T-helper 17 cell (primary cell): Measurements from ENCODE around the gene LSP1. TPM values are rescaled to one million over a fixed set of nuclear protein-coding genes. Genes with fewer than 3 reads are reported as not detected.

Source experiments
- ATAC-seq: fragments of 150-1000 bp; cut with Tn5 transposase; 2 replicates; pipeline ENCODE4 v1.10.0; 2021; ENCODE audit warnings: mild to moderate bottlenecking, moderate library complexity
- DNase-seq, 3 donors: peaks; one replicate each; pipeline versions ENCODE4 v3.0.0 to v3.0.0-alpha.2; 2020 to 2021
- H3K9me3 ChIP-seq: one replicate; pipeline ENCODE4 v1.7.0; 2013; ENCODE audit warnings: low read length, mild to moderate bottlenecking; ENCODE audit not compliant: control insufficient read depth, poor library complexity, severe bottlenecking
- H3K27ac Mint-ChIP-seq: one replicate; pipeline ENCODE4 v1.8.0; 2022; ENCODE audit warnings: mild to moderate bottlenecking, moderate library complexity, mixed read lengths
- H3K27me3 Mint-ChIP-seq: one replicate; pipeline ENCODE4 v1.8.0; 2022; ENCODE audit warnings: mixed read lengths
- H3K36me3 Mint-ChIP-seq: one replicate; pipeline ENCODE4 v1.8.0; 2022; ENCODE audit warnings: low read depth, mixed read lengths
- H3K4me1 Mint-ChIP-seq: one replicate; pipeline ENCODE4 v1.8.0; 2022; ENCODE audit warnings: mild to moderate bottlenecking, mixed read lengths
- H3K4me3 Mint-ChIP-seq: one replicate; pipeline ENCODE4 v1.8.0; 2022; ENCODE audit warnings: mild to moderate bottlenecking, moderate library complexity, mixed read lengths
- total RNA-seq, 4 donors: library from RNA in 2 of 4; stranded (reverse) in 2 of 4; gene quantifications; one replicate each; pipeline ENCODE4 v1.2.3 and lab custom pipeline; 2022 to 2026

Gene LSP1
- total RNA-seq, 2 donors from 2014 or later = 297 to 299 TPM

DNA sequence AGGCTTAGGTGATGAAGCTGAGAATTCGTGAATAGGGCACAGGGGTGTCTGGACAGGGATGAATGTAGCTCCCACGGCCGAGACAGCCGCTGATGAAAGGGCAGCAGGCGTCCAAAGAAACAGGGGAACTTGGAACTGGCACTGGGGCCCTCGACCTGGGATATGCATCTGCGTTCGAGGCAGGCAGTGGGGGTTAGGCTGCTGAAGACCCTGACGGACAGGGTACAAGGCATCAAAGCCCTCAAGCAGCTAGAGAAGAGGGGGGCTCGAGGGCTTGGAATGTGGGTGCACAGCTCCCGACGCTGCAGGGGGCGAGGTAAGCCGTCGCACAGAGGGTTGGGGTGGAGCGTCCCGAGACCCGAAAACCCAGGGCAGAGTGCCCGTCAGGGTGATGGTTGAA is 25.0 kb upstream of the LSP1 start:
- H3K4me1 Mint-ChIP-seq = peaks cover 9% of the 10 kb centered on the region
- no peak overlapping the region for H3K27ac Mint-ChIP-seq
- ATAC-seq = no peak

DNA sequence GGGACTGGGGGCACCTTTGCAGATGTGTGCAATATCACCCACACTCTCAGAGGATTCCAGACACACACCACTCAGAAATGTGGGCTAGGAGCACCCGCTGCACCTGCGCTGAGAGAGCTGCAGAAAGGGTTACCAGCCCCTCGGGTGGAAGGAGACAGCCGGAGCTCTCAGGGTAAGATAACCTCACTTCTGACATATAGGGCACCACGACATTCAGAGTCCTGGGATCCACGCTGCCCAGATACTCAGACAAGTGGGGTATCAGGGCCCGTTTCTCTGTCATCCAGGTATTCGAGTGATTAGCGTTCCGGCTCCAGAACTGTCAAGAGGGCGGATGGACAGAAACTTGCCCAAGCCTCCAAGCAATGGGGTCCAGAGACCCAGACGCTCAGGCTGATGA is 24.3 kb upstream of the LSP1 start:
- no peak overlapping the region for H3K4me3 Mint-ChIP-seq
- peaks cover 9% of the 10 kb centered on the region for H3K4me1 Mint-ChIP-seq
- ATAC-seq (no peak), DNase-seq (no peak)
- H3K36me3 Mint-ChIP-seq = no peaks in the 10 kb centered on the region
- H3K27ac Mint-ChIP-seq = no peak overlapping the region
- H3K9me3 ChIP-seq = no peaks in the 10 kb centered on the region
- peaks cover 45% of the 10 kb centered on the region for H3K27me3 Mint-ChIP-seq

More for the DNA sequence above, 25.0 kb upstream of the LSP1 start:
- DNase-seq = no peak
- H3K9me3 ChIP-seq = no peaks in the 10 kb centered on the region
- Mint-ChIP-seq H3K4me3 (no peak overlapping the region), H3K27me3 (peaks cover 40% of the 10 kb centered on the region), H3K36me3 (no peaks in the 10 kb centered on the region)

DNA sequence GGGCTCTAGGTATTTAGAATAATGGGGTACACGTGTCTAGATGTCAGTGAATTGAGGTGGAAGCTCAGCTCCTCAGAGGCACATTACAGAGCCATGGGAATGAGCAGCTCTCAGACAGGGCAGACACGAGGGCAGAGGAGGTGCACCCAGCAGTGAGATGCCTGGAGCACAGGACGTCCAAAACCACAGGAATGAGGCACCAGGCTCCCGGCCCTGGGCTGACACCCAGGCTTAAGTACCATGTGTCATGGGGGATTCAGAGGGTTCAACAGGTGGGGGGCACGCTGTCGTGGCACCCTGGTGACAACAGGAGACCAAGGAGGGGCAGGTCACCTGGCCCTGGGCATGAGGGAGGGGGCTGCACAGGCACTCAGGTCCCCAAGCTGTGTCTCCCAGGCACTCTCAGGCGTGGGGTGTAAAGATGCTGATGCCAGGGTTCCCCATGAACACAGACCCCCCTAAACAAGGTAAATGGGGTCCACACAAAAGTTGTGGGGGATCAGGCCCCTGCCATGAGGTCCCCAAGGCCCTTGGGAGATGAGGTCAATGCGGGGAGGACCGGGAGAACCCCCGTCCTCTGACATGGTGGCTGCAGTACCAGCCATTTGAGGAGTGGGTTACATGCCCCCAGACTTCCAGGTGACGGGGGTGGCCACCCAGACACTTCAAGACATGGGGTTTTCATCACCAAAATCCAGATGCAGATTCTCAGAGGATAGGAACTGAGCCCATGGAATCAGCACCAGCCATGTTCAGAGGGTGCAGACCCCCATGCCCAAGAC is 23.7 kb upstream of the LSP1 start:
- DNase-seq (no peak), ATAC-seq (no peak)
- Mint-ChIP-seq H3K27ac (no peak overlapping the region), H3K36me3 (no peaks in the 10 kb centered on the region), H3K4me1 (peaks cover 6% of the 10 kb centered on the region), H3K27me3 (peaks cover 43% of the 10 kb centered on the region), H3K4me3 (no peak overlapping the region)
- no peaks in the 10 kb centered on the region for H3K9me3 ChIP-seq

DNA sequence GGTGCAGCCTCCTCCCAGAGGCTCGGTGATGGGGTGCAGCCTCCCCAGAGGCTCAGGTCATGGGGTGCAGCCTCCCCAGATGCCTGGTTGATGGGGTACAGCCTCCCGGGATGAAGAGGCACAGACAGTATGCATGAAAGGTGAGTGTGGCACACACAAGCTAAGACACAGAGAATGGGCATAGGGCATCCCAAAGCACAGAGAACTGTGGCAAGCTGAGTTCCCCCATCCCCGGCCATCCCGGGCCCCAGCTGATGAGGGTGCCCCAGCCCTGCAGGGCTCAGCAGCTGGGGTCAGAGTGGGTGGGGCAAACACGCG is 22.9 kb upstream of the LSP1 start:
- DNase-seq = no peak
- Mint-ChIP-seq H3K27me3 (peaks cover 43% of the 10 kb centered on the region), H3K27ac (no peak overlapping the region), H3K36me3 (no peaks in the 10 kb centered on the region), H3K4me3 (no peak overlapping the region), H3K4me1 (peaks cover 6% of the 10 kb centered on the region)
- no peaks in the 10 kb centered on the region for H3K9me3 ChIP-seq
- ATAC-seq = no peak

DNA sequence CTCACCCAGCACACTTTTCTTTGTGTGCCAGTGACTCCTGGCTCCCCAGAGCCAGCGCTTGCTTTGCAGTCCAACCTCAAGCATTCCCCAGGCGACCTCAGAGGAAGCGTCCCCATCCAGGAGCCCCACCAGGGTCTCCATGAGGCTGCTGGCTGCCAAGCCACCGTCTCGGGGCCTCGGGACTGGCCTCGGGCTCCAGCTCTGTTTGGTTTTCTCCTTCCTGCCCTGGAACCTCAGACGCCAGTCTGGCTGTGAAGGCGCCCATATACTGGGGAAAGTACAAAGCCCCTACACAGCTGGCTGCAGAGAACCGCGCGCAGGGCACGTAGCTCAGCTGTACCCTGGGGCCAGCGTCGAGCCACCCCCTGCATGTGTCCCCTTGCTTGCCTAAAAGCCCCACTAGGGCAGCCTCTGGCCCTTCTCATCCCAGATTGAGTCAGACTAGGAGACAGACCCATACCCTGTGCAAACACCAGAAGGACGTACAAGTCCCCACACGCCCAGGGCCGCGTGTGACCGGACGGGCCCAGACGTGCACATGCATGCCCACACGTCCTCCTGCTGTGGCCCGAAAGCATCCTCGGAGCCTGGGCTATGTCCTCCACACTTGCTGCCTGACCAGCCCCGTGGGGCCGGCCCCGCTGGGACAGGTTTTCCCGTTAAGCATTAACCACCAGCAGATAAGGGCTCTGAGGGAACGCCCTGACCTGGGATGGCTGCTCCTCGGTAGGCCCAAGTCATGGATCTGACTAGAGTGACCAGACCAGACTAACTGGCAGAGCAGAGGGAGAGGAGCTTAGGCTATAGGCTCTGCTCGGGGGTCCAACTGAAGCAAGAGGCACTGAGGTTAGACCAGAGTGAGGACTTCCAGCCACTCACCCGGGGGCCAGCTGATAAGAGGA is 22.3 kb upstream of the LSP1 start:
- no peak overlapping the region for H3K4me3 Mint-ChIP-seq

DNA sequence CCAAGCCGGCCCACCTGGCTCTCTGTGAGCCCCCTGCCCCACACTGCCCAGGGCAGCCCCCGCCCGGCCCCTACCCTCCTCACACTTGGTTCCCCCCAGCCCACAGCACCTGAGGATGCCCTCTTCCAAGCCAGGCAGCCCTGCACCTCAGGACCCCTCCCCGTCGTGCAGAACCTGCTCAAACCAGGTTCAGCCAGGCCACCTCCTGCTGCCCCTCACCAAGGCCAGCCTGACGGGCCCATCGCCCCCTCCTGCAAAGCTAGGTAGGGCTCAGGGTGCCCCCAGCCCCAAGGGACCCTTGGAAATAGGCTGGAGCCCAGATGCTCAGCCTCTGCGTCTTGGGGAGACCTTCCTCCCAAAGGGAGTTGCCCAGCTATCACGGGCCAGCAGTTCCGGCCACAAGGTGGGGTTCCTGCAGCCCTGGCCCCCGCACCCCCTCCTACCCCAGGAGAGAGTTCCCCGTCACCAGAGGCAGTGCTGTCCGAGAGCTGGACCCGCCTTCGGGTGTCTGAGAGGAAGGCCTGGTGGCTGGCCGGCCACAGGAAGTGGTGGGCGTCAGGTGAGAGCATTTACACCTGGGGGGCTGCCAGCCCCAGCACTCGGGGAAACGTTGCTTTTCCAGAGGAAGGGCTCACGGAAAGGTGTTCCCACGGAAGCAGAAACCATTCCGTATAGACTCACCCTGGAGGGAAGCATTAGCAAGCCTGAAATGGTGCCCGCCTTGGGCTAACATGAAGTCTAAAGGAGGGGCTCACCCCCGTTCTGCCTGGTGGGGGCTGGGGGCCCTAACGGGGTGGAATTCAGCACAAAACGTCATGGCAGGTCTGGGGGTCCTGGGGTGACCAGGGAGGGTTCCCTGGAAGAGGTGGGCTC is 21.3 kb upstream of the LSP1 start:
- H3K27ac Mint-ChIP-seq = no peak overlapping the region
- peaks cover 41% of the 10 kb centered on the region for H3K27me3 Mint-ChIP-seq
- DNase-seq = no peak

More for the DNA sequence above, 22.3 kb upstream of the LSP1 start:
- DNase-seq (no peak), ATAC-seq (no peak)
- H3K4me1 Mint-ChIP-seq = peaks cover 6% of the 10 kb centered on the region
- peaks cover 43% of the 10 kb centered on the region for H3K27me3 Mint-ChIP-seq
- no peaks in the 10 kb centered on the region for H3K36me3 Mint-ChIP-seq
- no peak overlapping the region for H3K27ac Mint-ChIP-seq
- no peaks in the 10 kb centered on the region for H3K9me3 ChIP-seq

DNA sequence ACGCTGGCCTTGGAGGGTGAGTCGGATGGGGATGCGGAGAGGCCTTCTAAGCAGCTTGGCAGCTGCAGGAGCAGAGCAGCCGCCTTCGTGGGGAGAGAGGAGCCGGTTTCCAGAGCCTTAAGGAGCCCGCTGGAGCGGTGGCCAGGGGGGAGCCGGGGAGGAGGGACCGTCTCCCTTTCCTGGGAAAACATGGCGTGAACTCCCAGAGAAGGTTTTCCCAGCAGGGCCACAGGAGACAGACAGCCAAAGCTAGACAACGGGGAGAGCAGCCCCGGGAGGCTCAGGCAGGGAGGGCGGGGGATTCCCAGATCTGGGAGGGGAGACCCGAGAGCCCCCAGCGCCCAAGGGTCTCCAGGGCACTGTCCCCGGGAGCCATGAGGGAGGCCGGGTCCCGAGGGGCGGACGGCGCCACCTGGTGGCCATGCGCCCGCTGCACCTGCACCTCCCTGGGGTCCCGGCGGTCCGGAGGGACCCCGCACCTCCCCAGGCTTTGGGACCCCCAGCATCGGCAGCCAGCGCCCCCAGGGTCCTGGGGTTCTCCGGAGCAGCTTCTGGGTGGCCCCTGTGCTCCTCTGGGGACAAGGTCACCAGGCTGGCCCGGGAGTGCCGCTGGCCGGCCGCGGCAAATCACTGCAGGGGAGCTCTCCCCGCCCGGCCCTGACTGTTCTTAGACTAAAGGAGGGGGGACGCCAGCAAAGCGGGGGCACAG is 20.5 kb upstream of the LSP1 start:
- peak overlapping the region; percentile 52 for H3K4me3 Mint-ChIP-seq
- peaks cover 6% of the 10 kb centered on the region for H3K4me1 Mint-ChIP-seq
- no peak overlapping the region for H3K27ac Mint-ChIP-seq

More for the DNA sequence above, 21.3 kb upstream of the LSP1 start:
- H3K9me3 ChIP-seq = no peaks in the 10 kb centered on the region
- Mint-ChIP-seq H3K4me3 (peak overlapping the region; percentile 52), H3K36me3 (no peaks in the 10 kb centered on the region), H3K4me1 (peaks cover 6% of the 10 kb centered on the region)
- ATAC-seq = no peak

DNA sequence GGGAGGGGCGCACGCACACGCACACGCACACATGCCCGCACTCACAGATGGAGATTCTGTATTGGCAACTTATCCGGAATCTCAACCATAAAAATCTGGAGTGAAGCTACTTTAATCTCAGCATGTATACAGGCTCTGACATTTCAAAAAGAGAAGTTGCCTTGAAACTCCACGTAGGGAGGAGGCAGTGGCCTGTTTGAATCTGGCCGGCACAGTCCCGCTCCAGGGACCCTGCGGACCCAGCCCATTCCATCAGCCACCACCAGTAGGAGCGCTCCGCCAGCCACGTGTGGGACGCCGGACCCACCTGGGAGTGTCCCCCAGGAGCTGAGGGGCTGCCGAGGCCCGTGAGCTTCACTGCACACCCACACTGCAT is 20.0 kb upstream of the LSP1 start:
- H3K27me3 Mint-ChIP-seq = peaks cover 27% of the 10 kb centered on the region
- DNase-seq (peak in 1 of 3 donors; percentile 9), ATAC-seq (no peak)
- H3K9me3 ChIP-seq = no peaks in the 10 kb centered on the region
- no peak overlapping the region for H3K27ac Mint-ChIP-seq
- H3K4me1 Mint-ChIP-seq = peaks cover 2% of the 10 kb centered on the region
- H3K4me3 Mint-ChIP-seq = no peak overlapping the region
- no peaks in the 10 kb centered on the region for H3K36me3 Mint-ChIP-seq

More for the DNA sequence above, 20.5 kb upstream of the LSP1 start:
- Mint-ChIP-seq H3K36me3 (no peaks in the 10 kb centered on the region), H3K27me3 (peaks cover 33% of the 10 kb centered on the region)
- H3K9me3 ChIP-seq = no peaks in the 10 kb centered on the region
- DNase-seq (peak; percentile 50 to 69 (median 68)), ATAC-seq (peak; percentile 77)

DNA sequence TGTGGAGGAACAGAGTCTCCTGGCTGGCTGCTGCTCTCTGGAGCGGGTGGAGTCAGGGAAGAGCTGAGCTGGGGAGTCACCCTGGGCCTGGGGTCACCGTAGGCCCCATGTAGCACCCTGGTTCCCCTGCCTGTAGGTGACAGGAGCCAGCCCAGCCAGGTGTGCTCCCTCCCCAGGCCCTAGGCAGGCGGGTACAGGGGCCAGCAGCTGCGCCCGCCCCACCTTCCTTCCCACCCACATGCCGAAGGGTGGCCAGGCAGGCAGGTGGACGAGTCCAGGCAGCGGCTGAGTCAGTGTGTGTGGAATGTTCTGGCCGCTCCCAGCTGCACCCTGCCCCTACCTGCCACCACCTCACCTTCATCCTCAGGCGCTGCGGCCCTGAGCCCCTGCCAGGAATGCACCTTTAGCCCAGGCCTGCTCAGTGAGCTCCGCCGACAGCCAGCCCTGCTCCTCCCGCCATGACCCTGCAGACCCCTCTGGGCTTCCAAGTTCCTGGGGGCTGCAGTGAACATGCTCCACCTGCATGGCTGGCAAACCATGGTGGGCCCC is 18.7 kb upstream of the LSP1 start:
- Mint-ChIP-seq H3K36me3 (no peaks in the 10 kb centered on the region), H3K4me1 (peaks cover 2% of the 10 kb centered on the region), H3K27me3 (peaks cover 20% of the 10 kb centered on the region), H3K4me3 (no peak overlapping the region), H3K27ac (no peak overlapping the region)
- H3K9me3 ChIP-seq = no peaks in the 10 kb centered on the region
- ATAC-seq (no peak), DNase-seq (peak in 1 of 3 donors; percentile 10)

DNA sequence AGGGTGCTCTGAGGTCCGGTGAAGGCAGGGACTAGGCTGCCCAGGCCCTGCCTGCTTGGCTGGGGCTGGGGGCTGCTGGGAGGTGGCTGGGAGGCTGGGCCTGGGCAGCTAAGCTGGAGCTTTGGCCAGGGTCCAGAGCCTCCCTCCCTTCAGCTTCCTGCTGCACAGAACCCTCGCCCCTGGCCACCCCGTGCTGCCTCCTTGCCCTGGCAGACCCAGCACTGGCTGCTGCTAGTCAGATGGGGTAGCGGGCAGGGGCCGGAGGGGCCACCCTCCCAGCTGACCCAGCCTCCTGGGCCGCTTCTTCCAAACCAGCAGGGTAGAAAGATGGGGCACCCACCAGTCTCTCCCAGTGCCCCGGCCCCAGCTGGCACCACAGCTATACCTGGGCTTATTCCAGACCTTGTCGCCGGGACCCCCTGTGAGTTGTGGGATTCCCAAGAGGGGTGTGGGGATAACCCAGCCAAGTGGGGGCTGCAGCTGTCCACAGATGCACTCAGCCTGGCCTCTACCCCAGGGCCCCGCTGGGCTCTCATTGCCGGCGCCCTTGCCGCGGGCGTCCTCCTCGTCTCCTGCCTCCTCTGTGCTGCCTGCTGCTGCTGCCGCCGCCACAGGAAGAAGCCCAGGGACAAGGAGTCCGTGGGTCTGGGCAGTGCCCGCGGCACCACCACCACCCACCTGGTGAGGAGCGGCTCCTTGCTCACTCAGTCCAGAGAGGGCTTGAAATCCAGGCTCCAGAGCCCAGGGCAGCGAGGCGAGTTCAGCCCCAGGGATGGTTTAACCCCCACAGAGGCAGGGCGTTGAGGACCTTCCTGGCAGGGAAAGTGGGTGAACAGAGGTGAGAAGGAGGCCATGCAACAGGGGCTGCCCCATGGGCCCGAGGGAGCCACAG is 17.9 kb upstream of the LSP1 start, which contains the start of gene SYT8:
Gene SYT8 (plus strand): TSS at position 212 of the 892 bp plus-strand sequence. CDS start 116 bp downstream, at position 328.
- peaks cover 2% of the 10 kb centered on the region for H3K4me1 Mint-ChIP-seq
- H3K36me3 Mint-ChIP-seq = no peaks in the 10 kb centered on the region
- H3K27me3 Mint-ChIP-seq = peaks cover 14% of the 10 kb centered on the region
- no peak within 1 kb of the TSS for H3K27ac Mint-ChIP-seq
- no peak within 1 kb of the TSS for H3K4me3 Mint-ChIP-seq
- ATAC-seq (no peak), DNase-seq (no peak)
- no peaks in the 10 kb centered on the region for H3K9me3 ChIP-seq

DNA sequence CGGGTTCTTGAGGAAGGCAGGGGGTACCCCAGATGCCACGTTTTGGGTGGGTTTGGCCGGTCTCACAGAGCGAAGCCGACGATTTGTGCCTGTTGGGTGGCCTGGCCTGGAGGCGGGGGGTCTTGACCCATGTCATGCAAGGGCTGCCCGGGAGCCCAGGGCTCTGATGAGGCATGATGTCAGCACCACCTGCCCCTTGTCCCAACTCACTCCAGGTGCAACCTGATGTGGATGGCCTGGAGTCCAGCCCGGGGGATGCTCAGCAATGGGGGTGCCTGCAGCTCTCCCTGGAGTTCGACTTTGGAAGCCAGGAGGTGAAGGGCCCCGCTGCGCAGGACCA is 17.2 kb upstream of the LSP1 start:
- Mint-ChIP-seq H3K27me3 (peaks cover 14% of the 10 kb centered on the region), H3K36me3 (no peaks in the 10 kb centered on the region), H3K4me1 (peaks cover 4% of the 10 kb centered on the region), H3K27ac (no peak overlapping the region), H3K4me3 (no peak overlapping the region)
- H3K9me3 ChIP-seq = no peaks in the 10 kb centered on the region
- no peak for DNase-seq
- no peak for ATAC-seq
